Smooth muscle cell of the coronary artery (primary cell): ENCODE data around the gene COMTD1. TPM values are rescaled to one million over a fixed set of nuclear protein-coding genes. Genes with fewer than 3 reads are reported as not detected.

Experiments used
- total RNA-seq: library from RNA; depleted of rRNA; stranded (reverse); fragments of >200 nt; gene quantifications from 2 replicates; pipeline ENCODE4 v1.2.3, GENCODE V29; 2014; ENCODE audit warnings: low replicate concordance

The COMTD1 gene
- 7.6 and 13.2 TPM in 2 replicates for total RNA-seq

DNA sequence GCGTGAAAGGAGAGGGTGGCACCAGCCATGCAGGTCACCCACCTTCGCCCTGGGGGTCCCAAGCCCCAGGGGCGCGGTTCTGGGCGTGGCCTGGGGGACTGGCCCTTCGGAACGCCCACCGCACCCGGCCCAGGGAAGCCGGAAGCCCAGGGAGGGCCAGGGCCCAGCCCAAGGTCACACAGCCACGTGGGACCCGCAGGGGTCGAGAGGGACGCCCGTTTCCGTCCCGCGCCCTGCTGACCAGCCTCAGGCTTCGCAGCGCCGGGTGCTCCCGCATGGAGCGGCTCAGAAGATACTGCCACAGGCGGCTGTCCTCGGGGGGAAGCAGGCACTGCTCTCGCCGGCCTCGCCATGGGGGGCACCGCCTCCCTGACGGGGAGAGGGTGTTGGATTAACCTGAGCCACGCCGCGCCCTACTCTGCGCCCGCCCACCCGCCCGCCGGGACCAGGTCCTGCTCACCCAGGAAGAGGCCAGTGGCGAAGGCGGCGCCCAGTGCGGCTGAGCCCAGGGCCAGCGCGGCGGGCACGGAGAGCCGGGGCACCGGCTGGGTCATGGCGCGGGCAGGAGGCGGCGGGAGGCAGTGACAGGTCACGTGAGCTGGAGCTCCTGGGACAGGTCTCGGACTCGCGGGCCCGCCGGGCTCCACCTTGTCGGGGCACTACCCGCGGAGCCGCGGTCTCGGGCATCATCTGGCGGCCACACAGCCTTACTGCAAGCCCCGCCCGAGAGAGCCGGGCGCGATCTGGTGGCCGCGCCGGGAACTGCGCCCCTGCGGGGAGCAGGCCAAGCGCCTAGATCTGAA, at the start of gene COMTD1:
TSS of gene COMTD1 (minus strand) at position 583 of the 803 bp plus-strand sequence. CDS start at position 554, 29 bp downstream.

DNA sequence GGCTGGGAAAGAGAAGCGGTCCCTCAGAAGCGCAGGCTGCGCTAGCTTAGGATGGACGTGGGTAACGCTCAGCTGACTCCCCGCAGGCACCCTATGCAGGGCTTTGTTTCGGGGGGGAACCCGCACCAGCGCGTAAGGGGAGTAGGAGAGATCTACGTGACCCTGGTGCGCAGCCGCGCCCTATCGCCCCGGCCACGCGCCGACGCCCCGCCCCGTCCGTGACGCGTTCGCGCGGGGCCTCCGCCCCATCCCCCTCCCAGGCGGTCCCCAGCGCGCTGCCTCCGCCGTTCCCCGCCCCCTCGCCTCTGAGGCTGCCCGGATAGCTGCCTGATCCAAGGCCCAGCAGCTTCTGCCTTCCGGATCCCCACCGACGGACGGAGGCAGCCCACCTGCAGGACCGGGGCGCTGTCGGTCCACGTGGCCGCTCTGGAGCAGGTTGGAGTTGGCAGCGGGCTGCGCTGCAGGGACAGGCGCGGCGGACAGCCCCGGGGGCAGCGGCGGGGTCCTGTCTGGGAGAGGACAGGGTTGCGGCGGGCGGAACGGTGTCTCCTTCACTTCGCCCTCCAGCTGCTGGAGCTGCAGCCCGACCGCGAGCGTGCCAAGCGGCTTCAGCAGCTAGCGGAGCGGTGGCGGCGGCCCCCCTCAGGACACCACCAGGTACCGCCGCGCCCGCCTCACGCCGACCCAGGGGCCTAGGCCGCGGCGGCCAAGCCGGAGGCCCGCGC, 25.3 kb downstream of the COMTD1 start, which contains the start of gene VDAC2:
TSS of gene VDAC2 (plus strand) at position 515 of the 725 bp plus-strand sequence. CDS start 363 bp downstream, outside the sequence.

Other genes with a start within 250 kb of the COMTD1 start
- 17.3 and 25.3 TPM in 2 replicates for gene SAMD8, start 124.3 kb downstream of the COMTD1 start, total RNA-seq
- 88.0 and 187 TPM in 2 replicates for gene VDAC2, start 25.2 kb downstream of the COMTD1 start, total RNA-seq
- 1.6 and 3.6 TPM in 2 replicates for gene ZNF503, start 165.8 kb upstream of the COMTD1 start, total RNA-seq
- 1.5 and 2.3 TPM in 2 replicates for gene LRMDA, start 195.7 kb upstream of the COMTD1 start, total RNA-seq